Measurements from ENCODE around the gene TSC2. TPM values are rescaled to one million over a fixed set of nuclear protein-coding genes. Genes with fewer than 3 reads are reported as not detected.
A peak's percentile ranks its signal among the peaks of the same experiment; 100 is the strongest.

Gene TSC2
- total and polyA plus RNA-seq, 2 of the 13 experiments (the other 11 are each of a cell fraction or from before 2014, with no cell fraction given) = 19.6 to 40.4 TPM

- TF ChIP-seq ZSCAN12 (CRISPR knock-in tag; IDR thresholded peaks at IDR 0.05) (no peak), ZNF207 (IDR thresholded peaks at IDR 0.05; ENCODE audit: borderline replicate concordance) (no peak), ARID4A (CRISPR knock-in tag; IDR thresholded peaks at IDR 0.05; ENCODE audit: borderline replicate concordance) (peak; percentile 82), NFYC (CRISPR knock-in tag; IDR thresholded peaks at IDR 0.05) (no peak), PAF1 (CRISPR knock-in tag; IDR thresholded peaks at IDR 0.05) (peak; percentile 46), HNRNPK (IDR thresholded peaks at IDR 0.05; ENCODE audit: low read depth, low read length, poor library complexity, severe bottlenecking) (peak; percentile 44), ZNF441 (CRISPR knock-in tag; IDR thresholded peaks at IDR 0.05; ENCODE audit: borderline replicate concordance) (no peak), THYN1 (CRISPR knock-in tag; IDR thresholded peaks at IDR 0.05; ENCODE audit: borderline replicate concordance, low read depth) (no peak), ZNF749 (CRISPR knock-in tag; IDR thresholded peaks at IDR 0.05; ENCODE audit: borderline replicate concordance) (peak; percentile 80), ZNF350 (CRISPR knock-in tag; IDR thresholded peaks at IDR 0.05; ENCODE audit: borderline replicate concordance, low read depth) (peak; percentile 65; the same call in 1 of the 2 replicates), ZNF432 (CRISPR knock-in tag; IDR thresholded peaks at IDR 0.05; ENCODE audit: borderline replicate concordance) (no peak), EEA1 (CRISPR knock-in tag; IDR thresholded peaks at IDR 0.05; ENCODE audit: borderline replicate concordance) (no peak), HNRNPUL1 (IDR thresholded peaks at IDR 0.05; ENCODE audit: low read depth, low read length) (no peak), ZNF484 (CRISPR knock-in tag; IDR thresholded peaks at IDR 0.05; ENCODE audit: borderline replicate concordance, low read depth) (no peak), ZNF800 (CRISPR knock-in tag; IDR thresholded peaks at IDR 0.05) (peak; percentile 78; the same call in 1 of the 2 replicates), ZNF547 (CRISPR knock-in tag; IDR thresholded peaks at IDR 0.05) (no peak), PTBP1 (IDR thresholded peaks at IDR 0.05; ENCODE audit: low read depth, low read length, poor library complexity, severe bottlenecking) (no peak), GPN1 (CRISPR knock-in tag; IDR thresholded peaks at IDR 0.05; ENCODE audit: borderline replicate concordance) (no peak), ZFP36L1 (CRISPR knock-in tag; IDR thresholded peaks at IDR 0.05) (peak; percentile 84; the same call in 1 of the 2 replicates), NFIC (IDR thresholded peaks at IDR 0.05; ENCODE audit: low read length) (no peak), EHMT2 (IDR thresholded peaks at IDR 0.05; ENCODE audit: borderline replicate concordance, low read depth, low read length) (no peak), CCAR2 (optimal IDR thresholded peaks at IDR 0.05; ENCODE audit: low read depth, low read length) (peak; percentile 33), HIVEP1 (CRISPR knock-in tag; IDR thresholded peaks at IDR 0.05) (peak; percentile 69)
- TF ChIP-seq, protein P1, sequence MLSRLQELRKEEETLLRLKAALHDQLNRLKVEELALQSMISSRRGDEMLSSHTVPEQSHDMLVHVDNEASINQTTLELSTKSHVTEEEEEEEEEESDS (CRISPR knock-in tag; IDR thresholded peaks at IDR 0.05; ENCODE audit: borderline replicate concordance) = no peak
These were observed 8.3 kb upstream of the TSC2 start (continued) for GRCh38 chr16:2039274-2040031.
